ENCODE measurements around the gene CDK14.

Gene CDK14

GRCh38 chr7:91034459-91035368 is 438.6 kb downstream of the CDK14 start:
- ATAC-seq (replicated peaks; ENCODE audit: extremely low read depth, poor library complexity, severe bottlenecking) (no peak), DNase-seq (ENCODE audit: low spot score in 2 of 2) (no peak)
- H3K27me3 Mint-ChIP-seq = no peaks in the 10 kb centered on the region
- no peaks in the 10 kb centered on the region for H3K4me1 Mint-ChIP-seq
- peaks cover 9% of the 10 kb centered on the region for H3K9me3 Mint-ChIP-seq
- no peak overlapping the region for H3K4me3 Mint-ChIP-seq
- H3K27ac Mint-ChIP-seq (ENCODE audit: low read depth) = no peak overlapping the region
- H3K36me3 Mint-ChIP-seq (ENCODE audit: insufficient read depth) = peaks cover 2% of the 10 kb centered on the region

- Mint-ChIP-seq H3K9me3 (peaks cover 5% of the 10 kb centered on the region), H3K4me1 (no peaks in the 10 kb centered on the region), H3K36me3 (ENCODE audit: insufficient read depth) (peaks cover 2% of the 10 kb centered on the region), H3K4me3 (no peak overlapping the region), H3K27ac (ENCODE audit: low read depth) (no peak overlapping the region), H3K27me3 (no peaks in the 10 kb centered on the region)
- ATAC-seq (replicated peaks; ENCODE audit: extremely low read depth, poor library complexity, severe bottlenecking) (no peak), DNase-seq (ENCODE audit: low spot score in 2 of 2) (no peak)
Observed at GRCh38 chr7:91039033-91039432, 442.9 kb downstream of the CDK14 start.

GRCh38 chr7:91041141-91041540 is 445.0 kb downstream of the CDK14 start:
- Mint-ChIP-seq H3K4me1 (no peaks in the 10 kb centered on the region), H3K36me3 (ENCODE audit: insufficient read depth) (no peaks in the 10 kb centered on the region)

GRCh38 chr7:91041901-91042484 is 445.9 kb downstream of the CDK14 start:
- no peaks in the 10 kb centered on the region for H3K36me3 Mint-ChIP-seq (ENCODE audit: insufficient read depth)
- peaks cover 5% of the 10 kb centered on the region for H3K9me3 Mint-ChIP-seq
- no peaks in the 10 kb centered on the region for H3K4me1 Mint-ChIP-seq
- H3K4me3 Mint-ChIP-seq = no peak overlapping the region
- no peak for ATAC-seq (replicated peaks; ENCODE audit: extremely low read depth, poor library complexity, severe bottlenecking)
- DNase-seq (ENCODE audit: low spot score in 2 of 2) = no peak
- H3K27me3 Mint-ChIP-seq = no peaks in the 10 kb centered on the region
- H3K27ac Mint-ChIP-seq (ENCODE audit: low read depth) = no peak overlapping the region

More at GRCh38 chr7:91041141-91041540, 445.0 kb downstream of the CDK14 start:
- Mint-ChIP-seq H3K27me3 (no peaks in the 10 kb centered on the region), H3K4me3 (no peak overlapping the region), H3K9me3 (peaks cover 5% of the 10 kb centered on the region), H3K27ac (ENCODE audit: low read depth) (no peak overlapping the region)
- DNase-seq (ENCODE audit: low spot score in 2 of 2) (no peak), ATAC-seq (replicated peaks; ENCODE audit: extremely low read depth, poor library complexity, severe bottlenecking) (no peak)

GRCh38 chr7:91043186-91043585 is 447.1 kb downstream of the CDK14 start:
- H3K4me3 Mint-ChIP-seq = no peak overlapping the region
- no peaks in the 10 kb centered on the region for H3K27me3 Mint-ChIP-seq
- H3K36me3 Mint-ChIP-seq (ENCODE audit: insufficient read depth) = no peaks in the 10 kb centered on the region
- H3K4me1 Mint-ChIP-seq = no peaks in the 10 kb centered on the region
- ATAC-seq (replicated peaks; ENCODE audit: extremely low read depth, poor library complexity, severe bottlenecking) = no peak
- no peak overlapping the region for H3K27ac Mint-ChIP-seq (ENCODE audit: low read depth)
- H3K9me3 Mint-ChIP-seq = peaks cover 5% of the 10 kb centered on the region
- DNase-seq (ENCODE audit: low spot score in 2 of 2) = no peak

- DNase-seq (ENCODE audit: low spot score in 2 of 2) (no peak), ATAC-seq (replicated peaks; ENCODE audit: extremely low read depth, poor library complexity, severe bottlenecking) (no peak)
- no peaks in the 10 kb centered on the region for H3K4me1 Mint-ChIP-seq
- no peaks in the 10 kb centered on the region for H3K36me3 Mint-ChIP-seq (ENCODE audit: insufficient read depth)
- H3K27ac Mint-ChIP-seq (ENCODE audit: low read depth) = no peak overlapping the region
- H3K4me3 Mint-ChIP-seq = no peak overlapping the region
- no peaks in the 10 kb centered on the region for H3K9me3 Mint-ChIP-seq
- H3K27me3 Mint-ChIP-seq = no peaks in the 10 kb centered on the region
Observed at GRCh38 chr7:91043924-91044645, 448.0 kb downstream of the CDK14 start.

- Mint-ChIP-seq H3K27me3 (no peaks in the 10 kb centered on the region), H3K27ac (ENCODE audit: low read depth) (no peak overlapping the region), H3K9me3 (peaks cover 6% of the 10 kb centered on the region), H3K4me3 (no peak overlapping the region), H3K36me3 (ENCODE audit: insufficient read depth) (no peaks in the 10 kb centered on the region), H3K4me1 (peaks cover 2% of the 10 kb centered on the region)
- ATAC-seq (replicated peaks; ENCODE audit: extremely low read depth, poor library complexity, severe bottlenecking) (no peak), DNase-seq (ENCODE audit: low spot score in 2 of 2) (no peak)
Observed at GRCh38 chr7:91045606-91046005, 449.5 kb downstream of the CDK14 start.

- Mint-ChIP-seq H3K4me3 (no peak overlapping the region), H3K4me1 (peaks cover 5% of the 10 kb centered on the region), H3K9me3 (peaks cover 6% of the 10 kb centered on the region), H3K27ac (ENCODE audit: low read depth) (no peak overlapping the region), H3K36me3 (ENCODE audit: insufficient read depth) (no peaks in the 10 kb centered on the region), H3K27me3 (no peaks in the 10 kb centered on the region)
- DNase-seq (ENCODE audit: low spot score in 2 of 2) (no peak), ATAC-seq (replicated peaks; ENCODE audit: extremely low read depth, poor library complexity, severe bottlenecking) (no peak)
Observed at GRCh38 chr7:91046322-91047089, 450.4 kb downstream of the CDK14 start.

GRCh38 chr7:91047636-91048035 is 451.5 kb downstream of the CDK14 start:
- DNase-seq (ENCODE audit: low spot score in 2 of 2) (no peak), ATAC-seq (replicated peaks; ENCODE audit: extremely low read depth, poor library complexity, severe bottlenecking) (no peak)
- Mint-ChIP-seq H3K4me3 (no peak overlapping the region), H3K4me1 (peaks cover 5% of the 10 kb centered on the region), H3K27ac (ENCODE audit: low read depth) (no peak overlapping the region), H3K27me3 (no peaks in the 10 kb centered on the region), H3K9me3 (peaks cover 6% of the 10 kb centered on the region), H3K36me3 (ENCODE audit: insufficient read depth) (no peaks in the 10 kb centered on the region)

GRCh38 chr7:91050677-91051076 is 454.6 kb downstream of the CDK14 start:
- no peak for DNase-seq (ENCODE audit: low spot score in 2 of 2)
- ATAC-seq (replicated peaks; ENCODE audit: extremely low read depth, poor library complexity, severe bottlenecking) = no peak
- Mint-ChIP-seq H3K4me1 (peaks cover 5% of the 10 kb centered on the region), H3K27ac (ENCODE audit: low read depth) (no peak overlapping the region), H3K4me3 (no peak overlapping the region), H3K36me3 (ENCODE audit: insufficient read depth) (no peaks in the 10 kb centered on the region), H3K27me3 (no peaks in the 10 kb centered on the region), H3K9me3 (peaks cover 6% of the 10 kb centered on the region)

GRCh38 chr7:91051966-91052365 is 455.8 kb downstream of the CDK14 start:
- H3K4me1 Mint-ChIP-seq = peaks cover 5% of the 10 kb centered on the region
- no peak overlapping the region for H3K27ac Mint-ChIP-seq (ENCODE audit: low read depth)
- ATAC-seq (replicated peaks; ENCODE audit: extremely low read depth, poor library complexity, severe bottlenecking) = no peak
- H3K9me3 Mint-ChIP-seq = peaks cover 6% of the 10 kb centered on the region
- no peaks in the 10 kb centered on the region for H3K36me3 Mint-ChIP-seq (ENCODE audit: insufficient read depth)
- no peak overlapping the region for H3K4me3 Mint-ChIP-seq
- DNase-seq (ENCODE audit: low spot score in 2 of 2) = no peak
- H3K27me3 Mint-ChIP-seq = no peaks in the 10 kb centered on the region

GRCh38 chr7:91054374-91054773 is 458.3 kb downstream of the CDK14 start:
- Mint-ChIP-seq H3K9me3 (peaks cover 6% of the 10 kb centered on the region), H3K36me3 (ENCODE audit: insufficient read depth) (no peaks in the 10 kb centered on the region), H3K27me3 (no peaks in the 10 kb centered on the region), H3K4me1 (peaks cover 5% of the 10 kb centered on the region), H3K4me3 (no peak overlapping the region), H3K27ac (ENCODE audit: low read depth) (no peak overlapping the region)
- no peak for DNase-seq (ENCODE audit: low spot score in 2 of 2)
- ATAC-seq (replicated peaks; ENCODE audit: extremely low read depth, poor library complexity, severe bottlenecking) = no peak

All from central memory CD8-positive, alpha-beta T cell (primary cell).